PC-9 (cell line): ENCODE data around the gene ASB6.

Source experiments
- EZH2 ChIP-seq: fragments of 200-600 bp; sonication (generic); IDR thresholded peaks from 2 replicates; pipeline ENCODE4 v1.8.0; 2017; ENCODE audit warnings: antibody characterized with exemption, low read depth
- TF ChIP-seq, protein P1 (sequence below): fragments of 200-600 bp; sonication (generic); conservative IDR thresholded peaks from 2 replicates; pipeline ENCODE4 v1.6.1; 2017; ENCODE audit warnings: mixed run types, antibody characterized with exemption, mild to moderate bottlenecking, moderate library complexity

DNA sequence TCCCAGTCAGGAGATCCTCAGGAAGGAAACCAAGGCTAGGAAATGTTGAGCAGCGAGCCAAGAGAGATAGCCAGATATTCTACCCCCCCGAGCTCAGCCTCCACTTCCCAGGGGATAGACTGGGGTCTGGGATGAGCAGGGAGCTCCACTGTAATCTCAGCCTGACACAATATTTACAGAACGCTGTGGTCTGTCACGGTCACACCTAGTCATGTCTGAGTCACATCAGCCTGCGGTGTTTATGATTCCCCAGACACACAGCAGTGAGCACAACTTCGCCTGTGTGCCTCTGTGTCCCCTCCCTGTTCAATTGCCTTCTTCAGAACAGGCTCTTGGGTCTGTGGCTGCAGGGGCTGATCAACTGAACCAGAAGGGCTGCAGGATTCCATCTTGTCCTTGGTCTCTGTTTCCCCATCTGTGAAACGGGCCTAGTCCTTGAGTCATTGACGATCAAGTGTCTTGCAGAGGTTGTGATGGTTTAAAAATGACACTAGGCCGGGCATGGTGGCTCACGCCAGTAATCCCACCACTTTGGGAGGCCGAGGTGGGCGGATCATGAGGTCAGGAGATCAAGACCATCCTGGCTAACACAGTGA is 14.9 kb upstream of the ASB6 start:
- TF ChIP-seq, protein P1, sequence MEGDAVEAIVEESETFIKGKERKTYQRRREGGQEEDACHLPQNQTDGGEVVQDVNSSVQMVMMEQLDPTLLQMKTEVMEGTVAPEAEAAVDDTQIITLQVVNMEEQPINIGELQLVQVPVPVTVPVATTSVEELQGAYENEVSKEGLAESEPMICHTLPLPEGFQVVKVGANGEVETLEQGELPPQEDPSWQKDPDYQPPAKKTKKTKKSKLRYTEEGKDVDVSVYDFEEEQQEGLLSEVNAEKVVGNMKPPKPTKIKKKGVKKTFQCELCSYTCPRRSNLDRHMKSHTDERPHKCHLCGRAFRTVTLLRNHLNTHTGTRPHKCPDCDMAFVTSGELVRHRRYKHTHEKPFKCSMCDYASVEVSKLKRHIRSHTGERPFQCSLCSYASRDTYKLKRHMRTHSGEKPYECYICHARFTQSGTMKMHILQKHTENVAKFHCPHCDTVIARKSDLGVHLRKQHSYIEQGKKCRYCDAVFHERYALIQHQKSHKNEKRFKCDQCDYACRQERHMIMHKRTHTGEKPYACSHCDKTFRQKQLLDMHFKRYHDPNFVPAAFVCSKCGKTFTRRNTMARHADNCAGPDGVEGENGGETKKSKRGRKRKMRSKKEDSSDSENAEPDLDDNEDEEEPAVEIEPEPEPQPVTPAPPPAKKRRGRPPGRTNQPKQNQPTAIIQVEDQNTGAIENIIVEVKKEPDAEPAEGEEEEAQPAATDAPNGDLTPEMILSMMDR, result no peak
- no peak for TF ChIP-seq EZH2
